BLaER1 treated with 17β-estradiol and CSF1 and Interleukin-3, amounts not matched to agents 10 nM and 100 nM (cell line): ENCODE results near the gene GALNTL6.
A peak's percentile ranks its signal among the peaks of the same experiment; 100 is the strongest.
"Not testable (repeated sequence)": the region's sequence is repeated elsewhere in the genome, so short reads cannot be mapped to it uniquely, and the experiment has no call there.

Experiments
- H3K27ac ChIP-seq, 11 experiments: shearing (Covaris generic); formaldehyde crosslinking; 2 replicates each; pipeline ENCODE4 v1.8.1; 2022
- H3K27me3 ChIP-seq, 11 experiments: shearing (Covaris generic); formaldehyde crosslinking; 2 replicates each; pipeline ENCODE4 v1.8.1; 2022
- H3K36me3 ChIP-seq, 11 experiments: shearing (Covaris generic); formaldehyde crosslinking; 2 replicates each; pipeline ENCODE4 v1.8.1; 2022
- H3K4me1 ChIP-seq, 10 experiments: shearing (Covaris generic); formaldehyde crosslinking; 2 replicates each; pipeline ENCODE4 v1.8.1; 2022
- H3K4me2 ChIP-seq, 11 experiments: shearing (Covaris generic); formaldehyde crosslinking; 2 replicates each; pipeline ENCODE4 v1.8.1; 2022
- H3K4me3 ChIP-seq, 10 experiments: shearing (Covaris generic); formaldehyde crosslinking; 2 replicates each; pipeline ENCODE4 v1.8.1; 2022
- H3K9ac ChIP-seq, 11 experiments: shearing (Covaris generic); formaldehyde crosslinking; 2 replicates each; pipeline ENCODE4 v1.8.1; 2022
- H3K9me3 ChIP-seq, 11 experiments: shearing (Covaris generic); formaldehyde crosslinking; replicated peaks in 1 of 11; 2 replicates each; pipeline ENCODE4 v1.8.1; 2022
- H4K20me1 ChIP-seq, 11 experiments: shearing (Covaris generic); formaldehyde crosslinking; 2 replicates each; pipeline ENCODE4 v1.8.1; 2022
- Cebpa-rat ChIP-seq, 11 experiments: shearing (Covaris generic); IDR thresholded peaks; 2 replicates each; pipeline ENCODE4 v1.8.1; 2022

Gene GALNTL6

DNA sequence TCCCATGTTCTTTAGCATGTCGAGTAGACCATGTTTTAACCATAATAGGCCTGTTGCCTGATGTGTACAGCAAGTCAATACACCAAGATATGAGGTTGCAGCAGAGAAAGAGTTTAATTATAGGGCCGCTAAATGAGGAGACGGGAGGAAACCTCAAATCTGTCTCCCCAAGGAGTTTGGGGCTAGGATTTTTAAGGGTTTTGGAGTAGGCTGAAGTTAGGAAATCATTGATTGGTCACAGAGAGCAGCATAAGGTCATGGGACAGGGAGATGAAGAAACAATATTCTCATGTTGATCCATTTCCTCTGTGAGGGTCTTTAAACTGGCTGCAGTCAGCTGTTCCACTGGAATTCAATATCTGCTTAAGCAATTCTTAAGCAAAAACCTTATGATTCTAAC is 1195.2 kb downstream of the GALNTL6 start:
- Histone ChIP-seq H3K4me2 (peak overlapping the region in 10 of 11 experiments; percentile 11 to 77 (median 60); a peak in 19 of 22 replicates), H4K20me1 (no peaks in the 10 kb centered on the region), H3K27ac (peak overlapping the region in 5 of 11 experiments; percentile 32 to 72 (median 48); a peak in 8 of 22 replicates), H3K9ac (no peak overlapping the region), H3K9me3 (no peaks in the 10 kb centered on the region), H3K36me3 (no peaks in the 10 kb centered on the region), H3K4me3 (no peak overlapping the region), H3K4me1 (peaks cover 0 to 27% (median 19%) of the 10 kb centered on the region in 10 experiments; a peak in 17 of 20 replicates), H3K27me3 (no peaks in the 10 kb centered on the region)
- TF ChIP-seq Cebpa-rat (IDR thresholded peaks at IDR 0.05): peak in 3 of 11 experiments; percentile 16 to 84 (median 41); a peak in 3 of 22 replicates

DNA sequence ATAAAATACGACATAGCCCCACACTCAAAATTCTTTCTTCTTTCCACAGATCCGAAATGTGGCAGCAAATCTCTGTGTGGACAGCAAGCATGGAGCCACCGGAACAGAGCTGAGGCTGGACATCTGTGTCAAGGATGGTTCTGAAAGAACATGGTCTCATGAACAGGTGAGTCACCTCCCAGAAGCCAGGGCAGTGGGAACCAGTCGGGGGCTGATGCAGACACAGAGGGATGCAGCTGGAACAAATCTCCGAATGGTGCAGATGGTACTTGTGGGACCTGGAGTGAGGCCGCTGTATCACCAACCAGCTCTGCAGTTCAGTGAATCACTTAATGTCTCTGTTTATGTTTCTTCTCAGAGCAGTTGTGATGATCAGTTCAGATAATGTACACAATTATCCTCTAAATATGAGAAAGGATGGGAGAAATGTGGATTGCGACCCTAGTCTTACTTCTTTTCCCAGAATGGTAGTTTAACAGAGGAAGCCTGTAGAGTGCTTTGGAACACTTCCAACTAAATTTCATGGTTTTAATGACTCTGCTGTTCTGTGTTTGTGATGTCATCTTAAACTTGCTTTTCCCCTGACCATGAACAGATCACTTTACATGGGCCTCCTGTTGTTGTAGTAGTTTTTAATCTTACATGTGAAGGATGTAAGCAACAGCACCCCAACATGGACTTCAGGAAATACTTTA is 1196.1 kb downstream of the GALNTL6 start:
- Histone ChIP-seq H3K27me3 (no peaks in the 10 kb centered on the region), H3K4me3 (no peak overlapping the region), H3K9me3 (no peaks in the 10 kb centered on the region), H3K4me1 (peaks cover 8 to 35% (median 24%) of the 10 kb centered on the region in 10 experiments), H4K20me1 (no peaks in the 10 kb centered on the region), H3K36me3 (no peaks in the 10 kb centered on the region), H3K9ac (0 out of 22 replicates have a peak overlapping the region, but pooled peaks of 1 of the 11 experiments have one; percentile 1), H3K27ac (peak overlapping the region in 5 of 11 experiments; percentile 24 to 72 (median 47); a peak in 7 of 22 replicates), H3K4me2 (peak overlapping the region in 7 of 11 experiments; percentile 26 to 77 (median 61); a peak in 12 of 22 replicates)
- no peak for TF ChIP-seq Cebpa-rat (IDR thresholded peaks at IDR 0.05)

DNA sequence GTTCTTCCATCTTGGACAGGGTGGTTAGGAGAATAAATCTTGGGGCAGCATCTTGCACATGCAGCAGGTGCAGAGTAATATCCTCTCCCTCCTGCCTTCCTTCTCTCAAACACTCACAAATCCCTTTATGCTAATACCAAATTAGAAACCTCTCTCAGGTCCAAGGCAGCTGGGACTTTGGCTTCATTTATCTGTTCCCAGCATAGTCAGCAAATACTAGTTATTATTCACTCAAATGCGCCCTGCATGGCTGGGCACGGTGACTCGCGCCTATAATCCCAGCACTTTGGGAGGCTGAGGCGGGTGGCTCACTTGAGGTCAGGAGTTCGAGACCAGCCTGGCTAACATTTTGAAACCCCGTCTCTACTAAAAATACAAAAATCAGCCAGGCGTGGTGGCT is 1199.4 kb downstream of the GALNTL6 start:
- H3K27ac ChIP-seq: peak overlapping the region in 1 of 11 experiments; percentile 37; a peak in 1 of 22 replicates
- H3K9ac ChIP-seq: no peak overlapping the region; a peak in 1 of 22 replicates
- no peaks in the 10 kb centered on the region for H3K27me3 ChIP-seq
- no peaks in the 10 kb centered on the region for H4K20me1 ChIP-seq
- H3K36me3 ChIP-seq: no peaks in the 10 kb centered on the region
- peaks cover 11 to 34% (median 24%) of the 10 kb centered on the region in 10 experiments for H3K4me1 ChIP-seq
- H3K4me2 ChIP-seq: no peak overlapping the region
- no peak for TF ChIP-seq Cebpa-rat (IDR thresholded peaks at IDR 0.05)
- no peaks in the 10 kb centered on the region for H3K9me3 ChIP-seq
- no peak overlapping the region for H3K4me3 ChIP-seq

DNA sequence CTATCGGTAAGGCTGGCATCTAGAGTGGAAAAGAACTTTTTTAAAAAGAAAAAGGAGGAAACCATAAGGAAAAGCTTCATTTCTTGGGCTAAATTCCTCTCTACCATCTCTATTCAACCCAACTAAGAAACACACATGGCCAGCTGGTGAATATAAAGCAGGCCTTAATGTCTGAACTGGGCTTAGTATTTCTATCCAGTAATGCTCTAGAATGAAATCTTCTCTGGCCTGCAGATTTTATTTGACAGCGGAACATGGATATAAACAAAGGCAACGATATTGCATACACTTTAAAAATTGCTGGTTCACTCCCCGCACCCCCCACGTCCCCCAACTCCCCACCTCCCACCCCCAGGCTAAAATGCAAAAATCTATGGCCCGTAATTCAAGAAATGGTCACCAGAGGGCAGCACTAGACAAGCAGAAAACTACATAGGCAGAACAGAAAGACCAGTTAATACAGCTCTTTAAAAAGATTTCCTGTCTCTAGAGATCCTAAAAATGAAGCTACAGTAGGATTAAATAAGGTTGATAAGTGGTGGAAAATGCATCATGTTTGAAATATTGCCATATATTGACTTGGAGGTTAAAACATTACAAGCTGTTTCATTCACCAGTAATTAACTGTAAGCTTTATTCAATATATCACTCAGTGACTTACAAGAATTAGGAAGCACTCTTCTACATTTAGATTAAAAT is 1200.2 kb downstream of the GALNTL6 start:
- Histone ChIP-seq H3K4me3 (no peak overlapping the region), H3K36me3 (no peaks in the 10 kb centered on the region), H3K4me1 (peaks cover 11 to 26% (median 18%) of the 10 kb centered on the region in 10 experiments), H3K27ac (peak overlapping the region in 2 of 11 experiments; percentile 19 to 37; a peak in 1 of 22 replicates), H4K20me1 (no peaks in the 10 kb centered on the region), H3K9ac (no peak overlapping the region), H3K4me2 (peak overlapping the region in 2 of 11 experiments; percentile 11 to 32; a peak in 4 of 22 replicates), H3K27me3 (no peaks in the 10 kb centered on the region), H3K9me3 (no peaks in the 10 kb centered on the region)
- TF ChIP-seq Cebpa-rat (IDR thresholded peaks at IDR 0.05): no peak

DNA sequence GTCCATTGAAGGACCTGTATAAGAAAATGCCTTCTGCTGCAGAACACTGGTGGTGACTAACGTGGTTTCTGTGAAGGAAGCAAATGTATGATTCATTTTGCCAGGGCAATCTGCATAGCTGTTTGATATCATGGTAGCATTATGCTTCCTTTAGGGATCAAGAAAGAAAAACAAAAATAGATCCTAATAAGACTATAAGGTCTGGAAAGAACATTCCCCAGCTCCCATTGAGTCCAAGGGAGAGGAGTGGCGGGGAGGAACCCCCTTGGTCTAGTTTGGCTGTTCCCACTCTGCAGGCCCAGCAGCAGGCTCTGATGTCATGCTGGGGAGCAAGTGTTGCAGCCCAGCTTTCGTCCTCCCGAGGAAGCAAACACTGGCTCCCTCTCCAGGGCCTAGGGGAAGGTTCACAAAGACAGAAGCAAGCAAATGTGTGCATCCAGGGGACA is 1200.9 kb downstream of the GALNTL6 start:
- Histone ChIP-seq H3K9ac (no peak overlapping the region; a peak in 2 of 22 replicates), H3K4me2 (peak overlapping the region in 3 of 11 experiments; percentile 11 to 30 (median 23); a peak in 4 of 22 replicates), H3K4me3 (no peak overlapping the region), H3K27ac (no peak overlapping the region), H4K20me1 (no peaks in the 10 kb centered on the region), H3K4me1 (peaks cover 6 to 19% (median 12%) of the 10 kb centered on the region in 10 experiments; a peak in 18 of 20 replicates), H3K36me3 (no peaks in the 10 kb centered on the region), H3K27me3 (no peaks in the 10 kb centered on the region), H3K9me3 (no peaks in the 10 kb centered on the region)
- no peak for TF ChIP-seq Cebpa-rat (IDR thresholded peaks at IDR 0.05)

DNA sequence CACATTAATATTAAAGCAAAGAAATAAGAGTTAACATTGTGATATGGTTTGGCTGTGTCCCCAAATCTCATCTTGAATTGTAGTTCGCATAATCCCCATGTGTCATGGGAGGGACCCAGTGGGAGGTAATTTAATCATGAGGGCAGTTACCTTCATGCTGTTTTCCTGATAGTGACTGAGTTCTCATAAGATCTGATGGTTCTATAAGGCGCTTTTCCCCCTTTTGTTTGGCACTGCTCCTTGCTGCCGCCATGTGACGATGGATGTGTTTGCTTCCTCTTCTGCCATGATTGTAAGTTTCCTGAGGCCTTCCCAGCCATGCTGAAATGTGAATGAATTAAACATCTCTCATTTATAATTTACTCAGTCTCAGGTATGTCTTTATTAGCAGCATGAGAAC is 1201.6 kb downstream of the GALNTL6 start:
- no peaks in the 10 kb centered on the region for H3K27me3 ChIP-seq
- no peak for TF ChIP-seq Cebpa-rat (IDR thresholded peaks at IDR 0.05)
- no peak overlapping the region for H3K4me2 ChIP-seq

DNA sequence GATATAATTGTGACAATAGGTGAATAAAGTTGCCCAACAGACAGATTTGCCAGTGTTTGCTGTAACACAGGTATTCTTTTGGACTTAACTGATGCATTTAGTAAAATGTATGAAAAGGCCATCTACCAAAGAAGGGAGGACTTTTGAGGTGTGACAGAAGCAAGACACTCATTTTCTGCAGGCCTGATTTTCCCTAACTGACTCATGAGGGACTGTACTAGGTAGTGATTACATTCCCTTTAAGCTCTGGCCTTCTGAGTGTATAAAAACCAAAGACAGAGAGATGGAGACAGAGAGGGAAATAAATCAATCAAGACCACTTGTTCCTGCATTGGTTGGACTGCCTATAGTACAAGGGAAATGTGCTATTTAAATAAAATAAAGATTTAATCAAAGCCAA is 1204.6 kb downstream of the GALNTL6 start:
- TF ChIP-seq Cebpa-rat (IDR thresholded peaks at IDR 0.05): no peak
- H3K27ac ChIP-seq: no peak overlapping the region
- no peak overlapping the region for H3K4me2 ChIP-seq

More for the DNA sequence above, 1201.6 kb downstream of the GALNTL6 start:
- no peak overlapping the region for H3K4me3 ChIP-seq
- H4K20me1 ChIP-seq: no peaks in the 10 kb centered on the region
- H3K27ac ChIP-seq: no peak overlapping the region
- peaks cover 5 to 14% (median 9%) of the 10 kb centered on the region in 10 experiments; a peak in 14 of 20 replicates for H3K4me1 ChIP-seq
- no peak overlapping the region for H3K9ac ChIP-seq
- no peaks in the 10 kb centered on the region for H3K9me3 ChIP-seq
- no peaks in the 10 kb centered on the region for H3K36me3 ChIP-seq

DNA sequence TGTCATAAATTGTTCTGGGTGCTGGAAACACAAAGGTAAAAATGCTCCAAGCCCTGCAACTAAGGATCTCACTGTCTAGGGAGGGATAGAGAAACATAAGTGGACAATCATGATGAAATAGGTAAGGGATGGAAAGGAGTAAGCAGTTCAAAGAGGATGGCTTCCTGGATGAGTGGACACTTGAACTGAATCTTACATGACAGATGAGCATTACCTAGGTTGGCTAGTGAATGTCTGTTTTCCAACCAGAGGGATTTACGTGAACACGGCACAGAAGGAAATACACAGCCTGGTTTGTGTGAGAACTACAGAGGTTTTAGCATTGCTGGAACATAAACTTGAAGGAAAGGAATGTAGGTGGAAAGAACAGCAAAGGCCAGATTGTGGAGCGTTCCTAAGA is 1205.2 kb downstream of the GALNTL6 start:
- H3K27me3 ChIP-seq: no peaks in the 10 kb centered on the region
- no peak overlapping the region for H3K27ac ChIP-seq
- H3K36me3 ChIP-seq: no peaks in the 10 kb centered on the region
- H3K9ac ChIP-seq: no peak overlapping the region
- peaks cover 0 to 12% (median 10%) of the 10 kb centered on the region in 11 experiments; a peak in 12 of 22 replicates for H3K9me3 ChIP-seq
- no peak overlapping the region for H3K4me2 ChIP-seq
- no peak overlapping the region for H3K4me3 ChIP-seq
- TF ChIP-seq Cebpa-rat (IDR thresholded peaks at IDR 0.05): no peak
- H4K20me1 ChIP-seq: no peaks in the 10 kb centered on the region
- H3K4me1 ChIP-seq: peaks cover 3 to 12% (median 9%) of the 10 kb centered on the region in 10 experiments; a peak in 14 of 20 replicates

More for the DNA sequence above, 1204.6 kb downstream of the GALNTL6 start:
- Histone ChIP-seq H3K27me3 (no peaks in the 10 kb centered on the region), H3K4me1 (peaks cover 5 to 14% (median 9%) of the 10 kb centered on the region in 10 experiments; a peak in 14 of 20 replicates), H3K4me3 (no peak overlapping the region), H3K36me3 (no peaks in the 10 kb centered on the region), H3K9me3 (peaks cover 0 to 12% (median 10%) of the 10 kb centered on the region in 11 experiments; a peak in 12 of 22 replicates), H3K9ac (no peak overlapping the region), H4K20me1 (no peaks in the 10 kb centered on the region)

DNA sequence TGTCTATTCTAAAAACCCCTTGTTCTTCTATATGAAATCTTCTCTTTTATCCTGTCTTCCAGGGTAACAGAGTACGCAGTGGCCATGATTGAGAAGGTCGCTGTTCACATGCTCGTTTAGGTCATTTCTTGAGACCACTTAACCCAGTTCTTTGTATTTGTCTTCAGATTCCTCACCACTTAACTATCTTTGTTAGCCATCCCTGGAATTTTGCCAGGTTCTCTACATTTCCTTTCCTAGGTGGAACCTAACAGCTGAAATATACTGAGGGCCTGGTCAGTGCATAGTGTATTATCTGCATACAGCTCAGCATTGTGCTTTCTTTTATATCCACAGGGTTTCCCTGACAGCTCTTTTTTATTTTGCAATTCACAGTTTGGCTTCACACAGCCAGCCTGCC is 1206.5 kb downstream of the GALNTL6 start:
- no peak overlapping the region for H3K4me3 ChIP-seq
- no peak overlapping the region for H3K27ac ChIP-seq
- peaks cover 0 to 12% (median 10%) of the 10 kb centered on the region in 11 experiments; a peak in 12 of 22 replicates for H3K9me3 ChIP-seq
- H3K4me2 ChIP-seq: no peak overlapping the region
- no peaks in the 10 kb centered on the region for H3K36me3 ChIP-seq
- H3K9ac ChIP-seq: no peak overlapping the region
- peaks cover 0 to 9% (median 6%) of the 10 kb centered on the region in 10 experiments; a peak in 18 of 20 replicates for H3K4me1 ChIP-seq
- no peak for TF ChIP-seq Cebpa-rat (IDR thresholded peaks at IDR 0.05)
- H4K20me1 ChIP-seq: no peaks in the 10 kb centered on the region
- H3K27me3 ChIP-seq: no peaks in the 10 kb centered on the region

DNA sequence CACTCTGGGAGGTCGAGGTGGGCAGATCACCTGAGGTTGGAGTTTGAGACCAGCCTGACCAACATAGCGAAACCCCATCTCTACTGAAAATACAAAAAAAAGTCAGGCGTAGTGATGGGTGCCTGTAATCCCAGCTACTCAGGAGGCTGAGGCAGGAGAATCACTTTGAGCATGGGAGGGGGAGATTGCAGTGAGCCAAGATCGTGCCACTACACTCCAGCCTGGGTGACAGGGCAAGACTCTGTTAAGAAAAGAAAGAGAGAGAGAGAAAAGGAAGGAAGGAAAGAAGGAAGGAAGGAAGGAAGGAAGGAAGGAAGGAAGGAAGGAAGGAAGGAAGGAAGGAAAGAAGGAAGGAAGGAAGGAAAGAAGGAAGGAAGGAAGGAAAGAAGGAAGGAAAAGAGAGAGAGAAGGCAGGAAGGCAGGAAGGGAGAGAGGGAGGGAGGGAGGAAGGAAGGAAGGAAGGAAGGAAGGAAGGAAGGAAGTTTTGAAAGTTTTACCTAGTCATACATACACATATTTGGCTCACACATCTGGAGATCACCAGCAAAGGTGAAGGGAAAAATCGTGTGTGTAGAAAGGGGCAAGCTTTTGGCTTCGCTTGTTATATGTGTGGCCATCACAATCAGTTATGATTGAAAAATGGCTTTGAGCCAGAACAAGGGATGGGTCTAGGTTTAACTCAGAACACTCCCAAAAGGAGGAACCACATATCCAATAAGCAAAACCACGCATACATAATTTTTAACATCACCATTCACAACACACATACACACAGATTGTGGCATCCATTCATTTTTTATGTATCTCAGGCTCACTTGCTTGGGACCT is 1208.8 kb downstream of the GALNTL6 start:
- not testable (repeated sequence) for H3K4me2 ChIP-seq, H3K27me3 ChIP-seq, H3K9ac ChIP-seq, H3K4me3 ChIP-seq, H3K36me3 ChIP-seq, H4K20me1 ChIP-seq
- peak overlapping the region in 2 of 11 experiments; percentile 38 to 42; a peak in 2 of 22 replicates for H3K27ac ChIP-seq
- peaks cover 0 to 12% (median 10%) of the 10 kb centered on the region in 11 experiments; a peak in 12 of 22 replicates for H3K9me3 ChIP-seq
- H3K4me1 ChIP-seq: peaks cover 0 to 19% (median 17%) of the 10 kb centered on the region in 10 experiments; a peak in 18 of 20 replicates
